ENCODE measurements around the gene HDGFL1.

The HDGFL1 gene

GRCh38 chr6:22612236-22612635, 42.9 kb downstream of the HDGFL1 start:
- no peak overlapping the region for H3K27ac ChIP-seq (ENCODE audit: low read depth, low read length, poor library complexity, severe bottlenecking)

GRCh38 chr6:22613051-22613450, 43.7 kb downstream of the HDGFL1 start:
- Histone ChIP-seq H3K36me3 (ENCODE audit: insufficient read depth, low read length) (no peaks in the 10 kb centered on the region), H3K27ac (ENCODE audit: low read depth, low read length, poor library complexity, severe bottlenecking) (no peak overlapping the region), H3K79me2 (ENCODE audit: insufficient read depth, low read length) (no peaks in the 10 kb centered on the region), H3F3A (ENCODE audit: insufficient read depth, low read length) (no peaks in the 10 kb centered on the region), H3K4me1 (ENCODE audit: insufficient read depth, low read length, severe bottlenecking) (no peaks in the 10 kb centered on the region), H3K4me2 (ENCODE audit: low read length) (no peak overlapping the region), H3K9me3 (ENCODE audit: low read length) (no peaks in the 10 kb centered on the region), H3K4me3 (ENCODE audit: low read depth, low read length, poor library complexity, severe bottlenecking) (no peak overlapping the region), H4K20me1 (ENCODE audit: insufficient read depth, low read length) (no peaks in the 10 kb centered on the region), H2AFZ (ENCODE audit: low read length) (no peak overlapping the region), H3K9me2 (ENCODE audit: low read depth, low read length) (no peaks in the 10 kb centered on the region), H3K27me3 (ENCODE audit: insufficient read depth, low read length) (no peaks in the 10 kb centered on the region), H3K9ac (ENCODE audit: low read length) (no peak overlapping the region)
- TF ChIP-seq CTCF (IDR thresholded peaks at IDR 0.05; ENCODE audit: low read length) (no peak), EZH2 (IDR thresholded peaks at IDR 0.05; ENCODE audit: borderline replicate concordance, low read length) (no peak)

More at GRCh38 chr6:22612236-22612635, 42.9 kb downstream of the HDGFL1 start:
- no peaks in the 10 kb centered on the region for H3K36me3 ChIP-seq (ENCODE audit: insufficient read depth, low read length)
- H3K9me2 ChIP-seq (ENCODE audit: low read depth, low read length), result no peaks in the 10 kb centered on the region
- no peaks in the 10 kb centered on the region for H3K27me3 ChIP-seq (ENCODE audit: insufficient read depth, low read length)
- H3K4me2 ChIP-seq (ENCODE audit: low read length), result no peak overlapping the region
- H4K20me1 ChIP-seq (ENCODE audit: insufficient read depth, low read length), result no peaks in the 10 kb centered on the region
- H3K9ac ChIP-seq (ENCODE audit: low read length), result no peak overlapping the region
- H3F3A ChIP-seq (ENCODE audit: insufficient read depth, low read length), result no peaks in the 10 kb centered on the region
- TF ChIP-seq CTCF (IDR thresholded peaks at IDR 0.05; ENCODE audit: low read length) (no peak), EZH2 (IDR thresholded peaks at IDR 0.05; ENCODE audit: borderline replicate concordance, low read length) (no peak)
- H3K9me3 ChIP-seq (ENCODE audit: low read length), result no peaks in the 10 kb centered on the region
- H3K79me2 ChIP-seq (ENCODE audit: insufficient read depth, low read length), result no peaks in the 10 kb centered on the region
- H3K4me3 ChIP-seq (ENCODE audit: low read depth, low read length, poor library complexity, severe bottlenecking), result no peak overlapping the region
- H3K4me1 ChIP-seq (ENCODE audit: insufficient read depth, low read length, severe bottlenecking), result no peaks in the 10 kb centered on the region
- H2AFZ ChIP-seq (ENCODE audit: low read length), result no peak overlapping the region

- Histone ChIP-seq H2AFZ (ENCODE audit: low read length) (no peak overlapping the region), H3K27ac (ENCODE audit: low read depth, low read length, poor library complexity, severe bottlenecking) (no peak overlapping the region), H3K4me1 (ENCODE audit: insufficient read depth, low read length, severe bottlenecking) (no peaks in the 10 kb centered on the region), H3K9ac (ENCODE audit: low read length) (no peak overlapping the region), H3K27me3 (ENCODE audit: insufficient read depth, low read length) (no peaks in the 10 kb centered on the region), H3K4me2 (ENCODE audit: low read length) (no peak overlapping the region), H3F3A (ENCODE audit: insufficient read depth, low read length) (no peaks in the 10 kb centered on the region), H4K20me1 (ENCODE audit: insufficient read depth, low read length) (no peaks in the 10 kb centered on the region), H3K36me3 (ENCODE audit: insufficient read depth, low read length) (no peaks in the 10 kb centered on the region), H3K4me3 (ENCODE audit: low read depth, low read length, poor library complexity, severe bottlenecking) (no peak overlapping the region), H3K9me3 (ENCODE audit: low read length) (no peaks in the 10 kb centered on the region; the same call in 1 of the 2 replicates), H3K79me2 (ENCODE audit: insufficient read depth, low read length) (no peaks in the 10 kb centered on the region), H3K9me2 (ENCODE audit: low read depth, low read length) (no peaks in the 10 kb centered on the region)
- no peak for TF ChIP-seq EZH2 (IDR thresholded peaks at IDR 0.05; ENCODE audit: borderline replicate concordance, low read length)
- no peak for TF ChIP-seq CTCF (IDR thresholded peaks at IDR 0.05; ENCODE audit: low read length)
Measured at GRCh38 chr6:22613695-22614094, 44.3 kb downstream of the HDGFL1 start.

Measured in OCI-LY1 (cell line).